GM12864 (cell line): Measurements from ENCODE around the gene PRPF38B.

Experiments used
- DNase-seq: peaks from one replicate; pipeline ENCODE4 v3.0.0-alpha.2; 2011; ENCODE audit warnings: low read depth
- H3K4me3 ChIP-seq: 2 replicates; pipeline ENCODE4 v1.5.1; 2011; ENCODE audit warnings: mild to moderate bottlenecking, low read depth, low read length, control low read depth
- CTCF ChIP-seq: IDR thresholded peaks from 2 replicates; pipeline ENCODE4 v1.5.1; 2011; ENCODE audit warnings: low read depth, mild to moderate bottlenecking, moderate library complexity, low read length, control low read depth, inconsistent platforms; ENCODE audit errors: missing control alignments

The PRPF38B gene

GRCh38 chr1:108653431-108654105 lies 38.5 kb upstream of the PRPF38B start:
- TF ChIP-seq CTCF: no peak
- H3K4me3 ChIP-seq: no peak overlapping the region
- DNase-seq: no peak

- TF ChIP-seq CTCF: no peak
- DNase-seq: no peak
- no peak overlapping the region for H3K4me3 ChIP-seq
These were observed 34.6 kb upstream of the PRPF38B start for GRCh38 chr1:108657356-108658080.

- TF ChIP-seq CTCF: no peak
- H3K4me3 ChIP-seq: peak within 1 kb of the TSS; percentile 60
- DNase-seq: peak; percentile 49
These were observed 31.0 kb upstream of the PRPF38B start, which contains the start of gene HENMT1 for GRCh38 chr1:108661030-108661609. TSS of gene HENMT1 (minus strand) at chr1:108661093. CDS start at chr1:108659884, 1,209 bp downstream.

GRCh38 chr1:108663074-108663473 lies 29.0 kb upstream of the PRPF38B start:
- no peak for DNase-seq
- H3K4me3 ChIP-seq: no peak overlapping the region
- TF ChIP-seq CTCF: no peak

GRCh38 chr1:108664481-108664880 lies 27.6 kb upstream of the PRPF38B start:
- no peak overlapping the region for H3K4me3 ChIP-seq
- TF ChIP-seq CTCF: no peak
- no peak for DNase-seq

GRCh38 chr1:108665067-108665466 lies 27.0 kb upstream of the PRPF38B start:
- DNase-seq: no peak
- H3K4me3 ChIP-seq: no peak overlapping the region
- no peak for TF ChIP-seq CTCF
